K562 (cell line): ENCODE data around the gene PRR19. TPM values are rescaled to one million over a fixed set of nuclear protein-coding genes. Genes with fewer than 3 reads are reported as not detected.
A peak's percentile ranks its signal among the peaks of the same experiment; 100 is the strongest.

ENCODE experiments used
- ATAC-seq: fragments of 200-7000 bp; cut with Tn5 transposase; 3 replicates; pipeline ENCODE4 v1.9.1; 2020; ENCODE audit warnings: moderate library complexity
- BruUV-seq: library from RNA; stranded (reverse); fragments of 400-500 nt; replicated peaks from 2 replicates; lab custom pipeline; 2021; lab: Mats Ljungman, UMichigan
- CTCF ChIA-PET: fragments of 300-600 bp; formaldehyde crosslinking; extraction: SDS; loops from one replicate; lab custom pipeline; 2021; ENCODE audit warnings: low intra/inter-chr PET ratio; lab: Yijun Ruan, JAX
- POLR2A ChIA-PET: fragments of 300-600, 350-650 bp; sonication (Branson Sonifier 250); formaldehyde crosslinking; extraction: SDS; loops from one replicate; lab custom pipeline; 2021; ENCODE audit warnings: antibody characterized with exemption, inconsistent platforms; lab: Yijun Ruan, JAX
- DNase-seq, 4 experiments: peaks; one replicate each; pipeline versions ENCODE4 v3.0.0 to v3.0.0-alpha.2; 2011 to 2018; ENCODE audit warnings: low spot score in 3 of 4, mixed read lengths in 3 of 4; ENCODE audit errors: extremely low read depth in 1 of 4
- FAIRE-seq: peaks from 2 replicates; lab custom pipeline; 2011; peaks lifted over from hg19 to GRCh38; lab: Jason Lieb, UNC
- H2AFZ ChIP-seq: 2 replicates; pipeline ENCODE4 v1.6.0; 2011; ENCODE audit warnings: low read depth, low read length, control low read depth, inconsistent platforms
- H3K27ac ChIP-seq: fragments of 200-600 bp; 3 replicates; pipeline ENCODE4 v1.8.0; 2011; ENCODE audit warnings: low read depth, mild to moderate bottlenecking, control low read depth, inconsistent platforms, low read length, moderate library complexity, mixed read lengths; ENCODE audit errors: extremely low read depth
- H3K27me3 ChIP-seq, 2 experiments: fragments of 300-600 bp in 1 of 2; 2 replicates in 1 of 2; 3 replicates in 1 of 2; pipeline versions ENCODE4 v1.6.0 to v1.8.0; 2011; ENCODE audit warnings: inconsistent platforms in 2 of 2, low read length in 2 of 2, mild to moderate bottlenecking in 1 of 2, mixed read lengths in 1 of 2, moderate library complexity in 1 of 2; ENCODE audit not compliant: control insufficient read depth in 2 of 2, insufficient read depth in 2 of 2
- H3K36me3 ChIP-seq: fragments of 300-600 bp; 3 replicates; pipeline ENCODE4 v1.8.0; 2011; ENCODE audit warnings: mild to moderate bottlenecking, low read length, inconsistent platforms; ENCODE audit not compliant: control insufficient read depth, insufficient read depth
- H3K4me1 ChIP-seq, 2 experiments: fragments of 200-600 bp in 1 of 2; replicated peaks in 1 of 2; 2 replicates in 1 of 2; 3 replicates in 1 of 2; pipeline versions ENCODE4 v1.5.1 to v1.8.0; 2011; ENCODE audit warnings: inconsistent platforms in 2 of 2, low read length in 2 of 2, mild to moderate bottlenecking in 1 of 2, mixed read lengths in 1 of 2, moderate library complexity in 1 of 2; ENCODE audit not compliant: control insufficient read depth in 2 of 2, insufficient read depth in 2 of 2
- H3K4me2 ChIP-seq: 2 replicates; pipeline ENCODE4 v1.6.1; 2011; ENCODE audit warnings: low read length, control low read depth, inconsistent platforms, mixed read lengths; ENCODE audit not compliant: insufficient read depth
- H3K4me3 ChIP-seq: fragments of 200-600 bp; sonication (generic), shearing (Covaris generic); 2 replicates; pipeline ENCODE4 v1.5.1; 2016; ENCODE audit warnings: control low read depth, inconsistent platforms
- H3K79me2 ChIP-seq: fragments of 200-600 bp; 3 replicates; pipeline ENCODE4 v1.8.0; 2011; ENCODE audit warnings: low read length, inconsistent platforms; ENCODE audit not compliant: control insufficient read depth, insufficient read depth
- H3K9ac ChIP-seq, 2 experiments: 2 replicates each; pipeline versions ENCODE4 v1.6.0 to v1.6.1; 2011; ENCODE audit warnings: low read depth in 2 of 2, low read length in 2 of 2, control low read depth in 1 of 2, inconsistent platforms in 1 of 2, mild to moderate bottlenecking in 1 of 2, mixed read lengths in 1 of 2; ENCODE audit not compliant: insufficient read depth in 1 of 2
- H3K9me1 ChIP-seq: one replicate; pipeline ENCODE4 v1.6.0; 2011; ENCODE audit warnings: inconsistent platforms, mild to moderate bottlenecking, low read length, moderate library complexity; ENCODE audit not compliant: control insufficient read depth, insufficient read depth
- H3K9me3 ChIP-seq: replicated peaks from 2 replicates; pipeline ENCODE4 v1.5.1; 2011; ENCODE audit warnings: low read depth, low read length, inconsistent platforms; ENCODE audit not compliant: control insufficient read depth, insufficient read depth
- H4K20me1 ChIP-seq: replicated peaks from 2 replicates; pipeline ENCODE4 v1.6.1; 2011; ENCODE audit warnings: low read length, inconsistent platforms, mixed read lengths; ENCODE audit not compliant: control insufficient read depth, insufficient read depth
- CTBP1 ChIP-seq: fragments of 450-650 bp; IDR thresholded peaks from 2 replicates; pipeline ENCODE4 v1.6.1; 2016; ENCODE audit warnings: borderline replicate concordance
- POLR2AphosphoS5 ChIP-seq: IDR thresholded peaks from 2 replicates; pipeline ENCODE4 v1.6.1; 2011; ENCODE audit warnings: mild to moderate bottlenecking, low read depth, low read length, moderate library complexity; ENCODE audit not compliant: control insufficient read depth, insufficient read depth
- PRMT5 ChIP-seq: sonication (generic); formaldehyde crosslinking; IDR thresholded peaks from 2 replicates; pipeline ENCODE4 v1.5.0; 2020; ENCODE audit warnings: missing genetic modification reagents
- RBFOX2 ChIP-seq: fragments of 200-400 bp; formaldehyde crosslinking; IDR thresholded peaks from 2 replicates; pipeline ENCODE4 v1.6.1; 2017; ENCODE audit warnings: low read depth, mild to moderate bottlenecking, low read length, moderate library complexity
- THRA ChIP-seq: fragments of 450-650 bp; IDR thresholded peaks from 2 replicates; pipeline ENCODE4 v1.6.1; 2017; ENCODE audit warnings: mild to moderate bottlenecking, moderate library complexity
- TRIM25 ChIP-seq: fragments of 450-650 bp; IDR thresholded peaks from 2 replicates; pipeline ENCODE4 v1.7.0; 2016; ENCODE audit warnings: borderline replicate concordance
- ZNF184 ChIP-seq: sonication (generic); formaldehyde crosslinking; IDR thresholded peaks from 2 replicates; pipeline ENCODE4 v1.5.0; 2020; ENCODE audit warnings: missing genetic modification reagents
- ZNF507 ChIP-seq: conservative IDR thresholded peaks from 2 replicates; pipeline ENCODE4 v1.6.1; 2017; ENCODE audit warnings: missing genetic modification characterization, missing compliant biosample characterization
- WGBS: fragments of 100-300 bp; shearing (Covaris generic); methylation state at CpG from one replicate; pipeline ENCODE4 v1.1.6; 2016; ENCODE audit warnings: low coverage, mixed read lengths; ENCODE audit not compliant: insufficient coverage; ENCODE audit errors: missing lambda C conversion rate; 5-methylcytosine and 5-hydroxymethylcytosine counted together
- in situ Hi-C: fragments of 300-500 bp; cut with MboI; formaldehyde crosslinking; loops from 4 replicates; pipeline ENCODE4 v1.15.0; 2018; ENCODE audit warnings: inconsistent platforms, mixed read lengths
- intact Hi-C: fragments of 100-400 bp; cut with micrococcal nuclease; formaldehyde crosslinking; loops from 2 replicates; pipeline ENCODE4 v1.14.2; 2022
- polyA plus RNA-seq, 8 experiments: library from polyadenylated mRNA; depleted of rRNA in 4 of 8; stranded (reverse) in 5 of 8; unstranded in 3 of 8; fragments of >200 nt; fragmentation: Nextera tagmentation in 2 of 8; fragmentation: Illumina TruSeq in 1 of 8; extraction: Ambion mirVana in 2 of 8; extraction: Trizol in 1 of 8; gene quantifications; 2 replicates each; pipeline versions ENCODE4 v1.2.1 to v1.2.3, GENCODE V29; 2011 to 2014; ENCODE audit warnings: inconsistent platforms in 1 of 8, missing spikeins in 1 of 8
- total RNA-seq, 7 experiments: library from RNA; depleted of rRNA in 6 of 7; stranded (reverse); fragments of >200 nt in 6 of 7; fragmentation: Illumina TruSeq in 2 of 7; extraction: Trizol in 2 of 7; gene quantifications; 2 replicates each; pipeline versions ENCODE4 v1.2.1 to v1.2.3, GENCODE V29; 2011 to 2021; ENCODE audit warnings: low replicate concordance in 1 of 7
- TF ChIP-seq, protein P1 (sequence below): fragments of 250-450 bp; sonication (Bioruptor Pico); IDR thresholded peaks from 2 replicates; pipeline ENCODE4 v1.8.0; 2021; ENCODE audit warnings: moderate library complexity, mild to moderate bottlenecking, inconsistent platforms

The PRR19 gene
- total and polyA plus RNA-seq, 9 of the 15 experiments (the other 6 are each of a cell fraction or from before 2014, with no cell fraction given), result 0.10 to 1.6 (median 0.54) TPM

DNA sequence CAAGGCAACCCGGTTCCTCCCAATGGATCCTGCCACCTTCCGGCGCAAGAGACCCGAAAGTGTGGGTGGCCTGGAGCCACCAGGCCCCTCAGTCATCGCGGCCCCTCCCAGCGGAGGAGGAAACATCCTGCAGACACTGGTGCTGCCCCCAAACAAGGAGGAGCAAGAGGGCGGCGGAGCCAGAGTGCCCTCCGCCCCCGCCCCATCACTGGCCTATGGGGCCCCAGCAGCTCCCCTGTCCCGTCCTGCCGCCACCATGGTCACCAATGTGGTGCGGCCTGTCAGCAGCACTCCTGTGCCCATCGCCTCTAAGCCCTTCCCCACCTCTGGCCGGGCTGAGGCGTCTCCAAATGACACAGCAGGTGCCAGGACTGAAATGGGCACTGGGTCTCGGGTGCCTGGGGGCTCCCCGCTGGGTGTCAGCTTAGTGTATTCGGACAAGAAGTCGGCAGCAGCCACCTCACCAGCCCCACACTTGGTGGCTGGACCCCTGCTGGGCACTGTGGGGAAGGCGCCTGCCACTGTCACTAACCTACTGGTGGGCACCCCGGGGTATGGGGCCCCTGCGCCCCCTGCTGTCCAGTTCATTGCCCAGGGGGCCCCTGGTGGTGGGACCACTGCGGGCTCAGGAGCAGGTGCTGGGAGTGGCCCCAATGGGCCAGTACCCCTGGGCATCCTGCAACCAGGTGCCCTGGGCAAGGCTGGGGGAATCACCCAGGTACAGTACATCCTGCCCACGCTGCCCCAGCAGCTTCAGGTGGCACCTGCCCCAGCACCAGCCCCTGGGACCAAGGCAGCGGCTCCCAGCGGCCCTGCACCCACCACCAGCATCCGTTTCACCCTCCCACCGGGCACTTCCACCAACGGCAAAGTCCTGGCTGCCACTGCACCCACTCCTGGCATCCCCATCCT is 11.2 kb upstream of the PRR19 start:
- H4K20me1 ChIP-seq, result peaks cover 2% of the 10 kb centered on the region; the same call in 1 of the 2 replicates
- FAIRE-seq (no peak), ATAC-seq (peak; percentile 45), DNase-seq (peak in 3 of 4 experiments; percentile 28 to 58 (median 47))
- intact Hi-C loops, result no loop called here
- H3K9me3 ChIP-seq, result no peaks in the 10 kb centered on the region
- H3K9me1 ChIP-seq, result no peaks in the 10 kb centered on the region
- peaks cover 90% of the 10 kb centered on the region; the same call in 2 of the 3 replicates for H3K36me3 ChIP-seq
- no TSS peak for BruUV-seq
- no peak overlapping the region for H3K9ac ChIP-seq
- no peaks in the 10 kb centered on the region for H3K27me3 ChIP-seq
- 89% methylated on average over 11 of the region's 31 CpGs for WGBS
- H3K27ac ChIP-seq, result no peak overlapping the region
- H2AFZ ChIP-seq, result no peak overlapping the region
- peaks cover 11% of the 10 kb centered on the region for H3K79me2 ChIP-seq
- ChIA-PET POLR2A (interaction anchor here (1.8 kb wide), 1 partner anchor 11 kb away, joined by 6 read pairs; the partner anchor contains the start of genes PAFAH1B3 and PRR19), CTCF (no interaction called here)
- no peak overlapping the region for H3K4me2 ChIP-seq
- in situ Hi-C loops, result no loop called here
- no peak overlapping the region for H3K4me3 ChIP-seq
- H3K4me1 ChIP-seq, result peaks cover 6 to 85% of the 10 kb centered on the region in 2 experiments; a peak in 4 of 5 replicates
- TF ChIP-seq, protein P1, sequence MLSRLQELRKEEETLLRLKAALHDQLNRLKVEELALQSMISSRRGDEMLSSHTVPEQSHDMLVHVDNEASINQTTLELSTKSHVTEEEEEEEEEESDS (CRISPR knock-in tag), result no peak
- TF ChIP-seq ZNF184 (CRISPR knock-in tag) (no peak), RBFOX2 (peak; percentile 55), TRIM25 (no peak), ZNF507 (tag) (no peak), POLR2AphosphoS5 (0 out of 2 replicates have a peak, but pooled peaks have one; percentile 14), CTBP1 (no peak), PRMT5 (no peak), THRA (no peak)
